Muscle layer of colon (tissue), 2 donors: ENCODE results near the gene PBX4.

Source experiments
- H3K27ac ChIP-seq: one replicate; pipeline ENCODE4 v1.7.0; 2013; ENCODE audit warnings: low read depth, mild to moderate bottlenecking, low read length, moderate library complexity
- H3K27me3 ChIP-seq, 2 donors: one replicate each; pipeline ENCODE4 v1.7.0; 2013; ENCODE audit warnings: low read length in 2 of 2, mild to moderate bottlenecking in 2 of 2; ENCODE audit not compliant: insufficient read depth in 2 of 2, control insufficient read depth in 1 of 2
- H3K36me3 ChIP-seq: one replicate; pipeline ENCODE4 v1.7.0; 2013; ENCODE audit warnings: mild to moderate bottlenecking, low read length; ENCODE audit not compliant: insufficient read depth
- H3K4me1 ChIP-seq: one replicate; pipeline ENCODE4 v1.7.0; 2013; ENCODE audit warnings: mild to moderate bottlenecking, low read length; ENCODE audit not compliant: insufficient read depth
- H3K4me3 ChIP-seq, 2 donors: one replicate each; pipeline ENCODE4 v1.7.0; 2013; ENCODE audit warnings: low read length in 2 of 2, low read depth in 1 of 2, mild to moderate bottlenecking in 1 of 2, moderate library complexity in 1 of 2
- H3K9ac ChIP-seq: one replicate; pipeline ENCODE4 v1.7.0; 2013; ENCODE audit warnings: low read length
- H3K9me3 ChIP-seq: one replicate; pipeline ENCODE4 v1.7.0; 2013; ENCODE audit warnings: mild to moderate bottlenecking, low read length
- donor health status: abdominal sarcoma.
- donor health status: Adenocarcinoma of cecum.

The PBX4 gene

GRCh38 chr19:19561946-19562664 lies 56.4 kb downstream of the PBX4 start:
- no peaks in the 10 kb centered on the region for H3K9me3 ChIP-seq
- no peaks in the 10 kb centered on the region for H3K36me3 ChIP-seq
- H3K9ac ChIP-seq: no peak overlapping the region
- no peaks in the 10 kb centered on the region for H3K4me1 ChIP-seq
- H3K4me3 ChIP-seq: no peak overlapping the region
- no peaks in the 10 kb centered on the region for H3K27me3 ChIP-seq
- H3K27ac ChIP-seq: no peak overlapping the region

- H3K9me3 ChIP-seq: no peaks in the 10 kb centered on the region
- no peaks in the 10 kb centered on the region for H3K27me3 ChIP-seq
- H3K36me3 ChIP-seq: no peaks in the 10 kb centered on the region
- no peak overlapping the region for H3K27ac ChIP-seq
- H3K4me3 ChIP-seq: no peak overlapping the region
- H3K9ac ChIP-seq: no peak overlapping the region
- no peaks in the 10 kb centered on the region for H3K4me1 ChIP-seq
Observed at GRCh38 chr19:19559931-19560330, 58.6 kb downstream of the PBX4 start.

GRCh38 chr19:19558636-19559035 lies 59.9 kb downstream of the PBX4 start:
- no peak overlapping the region for H3K9ac ChIP-seq
- no peaks in the 10 kb centered on the region for H3K4me1 ChIP-seq
- H3K4me3 ChIP-seq: no peak overlapping the region
- H3K9me3 ChIP-seq: no peaks in the 10 kb centered on the region
- H3K27ac ChIP-seq: no peak overlapping the region
- H3K36me3 ChIP-seq: no peaks in the 10 kb centered on the region
- H3K27me3 ChIP-seq: peaks cover 0 to 7% of the 10 kb centered on the region in 2 donors

GRCh38 chr19:19558055-19558454 lies 60.4 kb downstream of the PBX4 start:
- no peak overlapping the region for H3K4me3 ChIP-seq
- H3K9ac ChIP-seq: no peak overlapping the region
- H3K9me3 ChIP-seq: no peaks in the 10 kb centered on the region
- no peak overlapping the region for H3K27ac ChIP-seq
- no peaks in the 10 kb centered on the region for H3K36me3 ChIP-seq
- H3K27me3 ChIP-seq: peaks cover 0 to 7% of the 10 kb centered on the region in 2 donors
- no peaks in the 10 kb centered on the region for H3K4me1 ChIP-seq

GRCh38 chr19:19554074-19555023 lies 64.1 kb downstream of the PBX4 start:
- H3K36me3 ChIP-seq: no peaks in the 10 kb centered on the region
- no peak overlapping the region for H3K4me3 ChIP-seq
- no peaks in the 10 kb centered on the region for H3K9me3 ChIP-seq
- H3K27ac ChIP-seq: no peak overlapping the region
- H3K9ac ChIP-seq: no peak overlapping the region
- H3K27me3 ChIP-seq: peaks cover 0 to 23% of the 10 kb centered on the region in 2 donors
- H3K4me1 ChIP-seq: no peaks in the 10 kb centered on the region

GRCh38 chr19:19553670-19554069 lies 64.8 kb downstream of the PBX4 start:
- Histone ChIP-seq H3K9me3 (no peaks in the 10 kb centered on the region), H3K4me1 (no peaks in the 10 kb centered on the region), H3K9ac (no peak overlapping the region), H3K36me3 (no peaks in the 10 kb centered on the region), H3K27ac (no peak overlapping the region), H3K27me3 (peaks cover 0 to 28% of the 10 kb centered on the region in 2 donors), H3K4me3 (no peak overlapping the region)

GRCh38 chr19:19552798-19553197 lies 65.7 kb downstream of the PBX4 start:
- Histone ChIP-seq H3K9ac (no peak overlapping the region), H3K27ac (no peak overlapping the region), H3K4me3 (no peak overlapping the region), H3K36me3 (no peaks in the 10 kb centered on the region), H3K27me3 (peaks cover 0 to 35% of the 10 kb centered on the region in 2 donors), H3K4me1 (no peaks in the 10 kb centered on the region), H3K9me3 (no peaks in the 10 kb centered on the region)

- Histone ChIP-seq H3K4me3 (no peak overlapping the region), H3K27me3 (peaks cover 0 to 42% of the 10 kb centered on the region in 2 donors), H3K36me3 (no peaks in the 10 kb centered on the region), H3K4me1 (no peaks in the 10 kb centered on the region), H3K9me3 (no peaks in the 10 kb centered on the region), H3K27ac (no peak overlapping the region), H3K9ac (no peak overlapping the region)
Observed at GRCh38 chr19:19551853-19552192, 66.7 kb downstream of the PBX4 start.

- no peak overlapping the region for H3K9ac ChIP-seq
- H3K4me1 ChIP-seq: no peaks in the 10 kb centered on the region
- H3K27me3 ChIP-seq: peaks cover 0 to 42% of the 10 kb centered on the region in 2 donors
Observed at GRCh38 chr19:19550972-19551852, 67.3 kb downstream of the PBX4 start.

GRCh38 chr19:19550485-19550929 lies 68.0 kb downstream of the PBX4 start:
- H3K27ac ChIP-seq: no peak overlapping the region
- no peaks in the 10 kb centered on the region for H3K4me1 ChIP-seq
- H3K27me3 ChIP-seq: peaks cover 0 to 42% of the 10 kb centered on the region in 2 donors
- H3K9ac ChIP-seq: no peak overlapping the region
- H3K4me3 ChIP-seq: no peak overlapping the region
- no peaks in the 10 kb centered on the region for H3K36me3 ChIP-seq
- H3K9me3 ChIP-seq: no peaks in the 10 kb centered on the region

More at GRCh38 chr19:19550972-19551852, 67.3 kb downstream of the PBX4 start:
- no peaks in the 10 kb centered on the region for H3K9me3 ChIP-seq
- no peaks in the 10 kb centered on the region for H3K36me3 ChIP-seq
- H3K4me3 ChIP-seq: no peak overlapping the region
- H3K27ac ChIP-seq: no peak overlapping the region
